Hematopoietic multipotent progenitor cell treated with erythropoietin and hydrocortisone succinate and interleukin-3 and kit ligand, for 4 days (in vitro differentiated cells): ENCODE measurements around the gene PXDN.
"Not testable (repeated sequence)": the region's sequence is repeated elsewhere in the genome, so short reads cannot be mapped to it uniquely, and the experiment has no call there.

Source experiments
- DNase-seq: peaks from one replicate; pipeline ENCODE4 v3.0.0-alpha.2; 2015

Gene PXDN

DNA sequence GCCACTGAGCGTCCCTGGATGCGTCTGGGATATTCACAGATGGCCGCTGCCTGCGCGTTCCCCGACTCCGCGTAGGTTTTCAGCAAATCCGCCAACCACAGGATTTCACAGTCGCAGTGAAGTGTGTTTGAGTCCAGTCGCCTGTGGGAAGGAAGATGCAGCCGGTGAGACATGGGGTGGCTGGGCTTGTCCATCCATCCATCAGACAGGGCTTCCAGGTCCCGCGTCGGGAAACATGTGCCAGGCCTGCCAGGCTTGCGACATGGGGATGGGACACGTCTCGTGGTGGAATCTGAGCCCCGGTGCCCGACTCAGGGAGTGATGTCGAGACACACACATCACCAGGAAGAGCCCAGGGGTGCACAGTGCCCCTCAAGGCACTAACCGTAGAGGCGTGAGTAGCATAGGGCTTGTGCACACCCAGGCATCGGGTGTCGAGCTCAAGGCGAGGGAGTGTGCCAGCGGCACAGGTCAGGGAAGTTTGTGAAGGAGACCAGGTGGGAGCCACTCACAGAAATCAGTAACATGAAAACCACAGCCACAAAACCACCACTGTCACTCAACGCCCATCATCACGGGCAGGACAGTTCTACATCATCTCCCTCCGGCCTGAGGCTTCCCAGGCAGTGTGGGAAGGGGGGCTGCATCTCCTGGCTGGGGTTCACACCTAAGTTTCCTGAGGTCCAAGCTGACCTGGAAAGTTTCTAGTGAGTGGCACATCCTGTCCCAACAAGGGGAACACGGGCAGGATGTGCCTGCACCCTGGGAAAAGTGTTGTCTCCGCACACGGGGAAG lies 63.9 kb downstream of the PXDN start:
- DNase-seq, result no peak

- DNase-seq, result not testable (repeated sequence)
Measured at GRCh38 chr2:1679488-1680039, 64.8 kb downstream of the PXDN start.

GRCh38 chr2:1679065-1679464 lies 65.2 kb downstream of the PXDN start:
- DNase-seq, result not testable (repeated sequence)

- DNase-seq, result no peak
Measured at GRCh38 chr2:1678609-1679008, 65.7 kb downstream of the PXDN start.

GRCh38 chr2:1677821-1678165 lies 66.5 kb downstream of the PXDN start:
- DNase-seq, result no peak

- no peak for DNase-seq
Measured at GRCh38 chr2:1676913-1677820, 67.1 kb downstream of the PXDN start.

GRCh38 chr2:1676091-1676912 lies 68.0 kb downstream of the PXDN start:
- DNase-seq, result no peak

GRCh38 chr2:1675633-1676032 lies 68.7 kb downstream of the PXDN start:
- DNase-seq, result no peak

DNA sequence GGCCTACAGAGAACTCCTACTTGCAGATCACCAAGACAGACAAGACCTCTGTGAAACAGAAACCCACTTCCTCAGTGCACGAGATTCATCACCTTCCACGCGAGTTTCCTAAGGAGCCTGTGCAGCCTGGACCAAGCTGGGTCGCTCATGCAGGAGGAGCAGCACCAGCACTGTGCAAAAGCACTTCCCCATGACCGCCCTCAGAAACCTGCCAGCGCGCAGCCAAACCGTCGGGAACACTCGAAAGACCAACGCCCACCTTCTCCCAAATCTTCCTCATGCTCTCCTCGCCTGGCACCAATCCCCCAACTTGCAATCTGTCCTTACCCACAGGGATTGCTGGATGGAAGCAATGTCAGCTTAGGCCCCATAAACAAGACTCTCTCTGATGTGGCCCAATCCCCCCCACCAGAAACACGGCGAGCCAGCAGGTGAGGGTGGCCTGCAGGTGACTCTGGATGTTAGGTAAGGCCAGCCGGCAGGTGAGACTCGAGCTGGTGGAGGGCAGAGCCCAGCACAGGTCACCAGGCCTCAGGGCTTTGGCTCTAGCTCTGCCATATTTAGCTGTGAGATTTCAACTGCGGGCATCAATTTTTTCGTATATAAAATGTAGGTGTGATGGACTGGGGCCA lies 69.4 kb downstream of the PXDN start:
- DNase-seq, result no peak

DNA sequence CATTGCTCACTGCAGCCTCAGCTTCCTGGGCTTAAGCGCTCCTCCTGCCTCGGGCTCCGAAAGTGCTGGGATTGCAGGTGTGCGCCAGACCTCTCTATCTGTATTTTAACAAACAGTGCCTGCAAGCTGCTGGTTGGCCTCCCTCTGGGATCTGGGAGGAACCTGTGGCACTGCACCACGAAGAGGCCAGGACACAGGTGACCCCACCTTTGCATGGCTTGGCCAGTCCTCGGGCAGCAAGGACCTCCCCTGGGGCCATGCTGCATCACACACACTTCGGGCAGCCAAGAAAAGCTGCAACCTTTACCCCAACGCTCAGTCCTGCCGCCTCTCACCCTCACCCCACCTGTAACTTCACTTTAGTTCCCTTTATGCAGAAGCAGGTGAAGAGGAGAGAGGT lies 70.0 kb downstream of the PXDN start:
- no peak for DNase-seq

DNA sequence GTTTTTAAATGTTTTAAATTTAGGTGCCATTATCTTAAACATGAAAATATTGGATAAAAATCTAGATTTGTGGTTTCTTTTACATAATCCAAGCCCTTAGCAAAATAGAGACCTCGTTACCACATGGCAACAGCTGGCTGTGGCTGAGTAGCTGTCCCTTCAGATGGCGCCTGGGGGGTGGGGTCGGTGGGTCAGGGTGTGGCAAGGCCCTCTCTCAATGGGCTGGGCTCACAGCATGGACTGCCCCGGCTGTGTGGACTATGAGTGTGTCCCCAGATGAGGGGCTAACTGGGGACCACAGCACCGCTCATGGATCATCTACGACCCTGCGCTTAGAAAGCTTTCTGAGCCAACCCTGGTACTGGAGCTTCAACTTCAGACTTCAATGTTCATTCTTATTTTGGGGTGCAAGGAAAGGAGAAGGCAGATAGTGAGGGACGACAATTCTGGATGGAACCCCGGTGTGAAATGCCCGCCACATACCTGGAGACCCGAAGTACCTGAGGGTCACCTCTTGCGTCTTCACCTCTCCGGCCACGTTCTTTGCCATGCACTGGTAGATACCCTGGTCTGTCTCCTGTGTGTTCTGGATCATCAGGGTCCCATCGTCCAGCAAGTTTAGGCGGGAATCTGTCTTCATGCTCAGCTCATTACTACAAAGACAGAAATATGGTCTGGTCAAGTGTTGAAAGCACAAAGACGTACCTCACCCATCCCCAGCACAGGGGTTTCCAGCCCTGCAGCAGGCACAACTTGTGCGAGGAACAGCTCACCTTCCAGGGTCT lies 71.0 kb downstream of the PXDN start:
- peak; percentile 37 for DNase-seq

DNA sequence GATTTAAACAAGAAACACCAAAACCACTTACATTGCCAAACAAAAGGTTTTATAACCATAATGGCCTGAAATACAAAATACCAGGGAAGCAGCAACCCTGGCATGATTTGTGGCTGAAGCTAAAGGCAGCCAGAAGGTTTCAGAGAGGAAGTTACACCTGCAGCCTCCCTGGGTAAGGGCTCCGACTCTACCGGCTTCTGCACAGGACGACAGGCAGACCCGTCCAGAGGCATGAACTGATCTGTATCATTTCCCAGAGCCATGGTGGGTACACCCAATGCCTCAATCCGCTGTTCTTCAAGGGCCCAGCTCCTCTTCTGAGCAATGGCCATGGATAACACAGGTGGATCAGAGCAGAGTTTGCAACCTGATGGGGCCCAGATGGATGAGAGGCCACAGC lies 71.6 kb downstream of the PXDN start:
- no peak for DNase-seq

DNA sequence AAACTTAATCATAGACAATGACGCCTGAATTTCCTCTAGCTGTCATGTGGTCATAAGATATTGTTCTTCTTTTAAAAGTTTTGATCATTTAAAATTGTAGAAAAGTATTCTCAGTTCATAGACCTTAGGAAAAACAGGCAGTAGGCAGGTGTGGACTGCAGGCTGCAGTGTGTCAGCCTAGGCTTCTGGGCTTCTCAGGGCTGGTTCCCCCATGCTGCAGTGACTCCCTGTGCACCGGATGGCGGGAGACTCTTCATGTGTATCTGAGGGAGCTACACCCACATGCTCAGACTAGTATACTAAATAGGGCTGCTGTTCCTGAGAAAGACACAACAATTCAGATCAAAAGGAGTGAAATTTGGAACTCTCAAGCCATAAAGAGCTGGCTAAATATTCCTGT lies 72.4 kb downstream of the PXDN start:
- DNase-seq, result no peak

GRCh38 chr2:1670636-1671035 lies 73.7 kb downstream of the PXDN start:
- DNase-seq, result no peak

DNA sequence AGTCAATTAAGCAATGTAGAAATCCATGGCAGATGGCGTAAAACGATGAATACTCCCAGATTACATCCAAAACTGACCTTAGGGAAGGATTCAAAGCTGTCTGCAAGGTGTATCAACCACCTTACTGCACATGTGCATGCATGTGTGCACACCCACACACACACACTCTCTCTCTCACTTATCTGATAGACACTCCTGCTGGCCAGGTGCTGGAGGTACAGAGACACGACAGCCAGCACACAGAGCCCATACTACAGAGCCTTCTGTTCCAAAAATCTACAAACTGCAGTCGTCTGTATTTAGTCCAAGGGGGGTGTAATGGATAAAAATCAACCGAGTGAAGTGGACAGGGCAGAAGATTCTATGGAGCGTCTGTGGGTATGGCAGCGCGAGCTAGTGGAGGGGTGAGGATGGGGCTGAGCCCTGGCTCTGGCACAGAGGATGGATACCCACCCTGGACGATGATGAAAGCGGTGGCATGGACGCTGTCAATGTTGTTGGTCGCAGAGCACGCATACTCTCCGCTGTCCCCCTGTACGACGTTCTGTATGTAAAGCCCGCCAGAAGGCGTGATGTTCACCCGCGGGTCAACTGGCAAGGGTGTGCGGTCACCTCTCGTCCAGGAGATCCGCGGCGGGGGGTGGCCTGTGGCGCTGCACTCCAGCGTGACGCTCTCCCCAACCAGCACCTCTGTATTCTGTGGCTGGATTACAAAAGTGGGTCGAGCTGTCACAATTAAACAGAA lies 78.4 kb downstream of the PXDN start:
- no peak for DNase-seq

DNA sequence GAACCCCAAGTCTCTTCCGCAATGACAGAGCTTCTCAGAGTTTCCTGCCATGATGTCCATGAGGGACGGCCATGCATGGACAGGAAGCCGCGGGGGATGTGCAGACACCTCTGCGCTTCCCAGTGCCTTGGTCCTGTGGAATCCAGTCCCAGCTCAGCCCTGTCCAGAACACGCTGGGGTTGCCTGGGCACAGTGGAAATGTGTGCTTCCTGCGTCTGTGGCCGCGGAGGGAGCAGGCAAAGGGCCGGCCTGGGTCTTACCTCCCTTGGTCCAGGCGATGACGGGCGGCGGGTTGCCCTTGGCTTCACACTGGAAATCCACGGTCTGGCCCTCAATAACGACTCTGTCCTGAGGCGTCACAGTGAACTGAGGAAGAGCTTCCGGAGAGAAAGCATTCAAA lies 79.6 kb downstream of the PXDN start:
- DNase-seq, result no peak

DNA sequence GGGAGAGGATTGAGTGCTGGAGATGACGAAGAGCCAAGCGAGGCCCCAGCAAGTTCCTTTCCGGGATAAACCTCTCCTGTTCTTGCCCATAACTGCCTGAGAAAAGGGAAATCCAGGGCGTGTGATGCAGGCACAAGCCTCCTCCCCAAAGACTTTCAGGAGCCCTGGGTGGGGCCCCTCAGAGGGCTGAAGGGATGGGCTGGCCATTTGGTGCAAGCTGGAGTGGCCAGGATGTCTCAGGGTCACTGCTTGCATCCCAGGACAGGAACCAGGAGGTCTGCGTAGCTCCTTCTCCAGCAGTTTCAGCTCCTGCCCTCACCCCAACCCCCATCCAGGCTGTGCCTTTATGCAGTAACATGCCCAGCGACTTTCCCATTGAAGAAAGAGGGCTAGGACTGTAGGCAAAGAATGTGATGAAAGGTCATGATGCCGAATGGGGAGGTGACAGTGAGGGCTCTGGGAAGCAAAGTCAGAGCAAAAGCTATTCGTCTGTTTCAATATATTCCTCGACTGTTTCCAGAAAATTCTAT lies 80.2 kb downstream of the PXDN start:
- DNase-seq, result no peak

DNA sequence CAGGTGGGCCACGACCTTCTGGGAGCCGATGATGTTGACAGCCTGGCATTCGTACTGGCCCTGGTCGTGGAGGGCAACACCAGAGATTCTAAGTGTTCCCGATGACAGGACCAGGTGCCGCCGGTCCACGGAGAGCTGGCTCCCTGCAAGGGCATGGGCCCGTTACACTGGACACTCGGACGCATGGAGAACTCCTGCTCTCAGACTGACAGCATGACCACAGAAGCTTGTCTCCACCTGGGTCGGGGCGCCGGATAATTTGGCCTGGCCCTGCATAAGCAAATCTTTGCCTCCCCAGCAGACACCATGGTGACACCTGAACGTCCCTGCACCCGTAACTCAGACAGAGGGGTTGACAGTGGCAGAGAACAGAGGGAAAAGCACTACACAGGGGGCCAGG lies 80.7 kb downstream of the PXDN start:
- no peak for DNase-seq

GRCh38 chr2:1662606-1663180 lies 81.6 kb downstream of the PXDN start:
- DNase-seq, result no peak

- no peak for DNase-seq
Measured at GRCh38 chr2:1661891-1662605, 82.3 kb downstream of the PXDN start.
